HEK293 (cell line): ENCODE data around the gene MPV17.

Experiments
- CTCF ChIP-seq: fragments of 450-650 bp; formaldehyde crosslinking; IDR thresholded peaks from 2 replicates; pipeline ENCODE4 v1.5.1; 2016; ENCODE audit warnings: missing biosample characterization, missing genetic modification characterization
- HOXA7 ChIP-seq: sonication (generic); formaldehyde crosslinking; IDR thresholded peaks from 2 replicates; pipeline ENCODE4 v1.8.1; 2022; ENCODE audit warnings: missing genetic modification reagents, borderline replicate concordance
- KLF8 ChIP-seq: fragments of 450-650 bp; formaldehyde crosslinking; IDR thresholded peaks from 2 replicates; pipeline ENCODE4 v1.5.1; 2016; ENCODE audit warnings: missing biosample characterization, missing genetic modification characterization
- SP2 ChIP-seq: fragments of 450-650 bp; formaldehyde crosslinking; IDR thresholded peaks from 2 replicates; pipeline ENCODE4 v1.5.1; 2016; ENCODE audit warnings: missing biosample characterization, missing genetic modification characterization
- ZBTB11 ChIP-seq: fragments of 450-650 bp; formaldehyde crosslinking; conservative IDR thresholded peaks from 2 replicates; pipeline ENCODE4 v1.5.1; 2016; ENCODE audit warnings: low read depth, missing biosample characterization, missing genetic modification characterization
- ZNF274 ChIP-seq, 2 experiments: fragments of 200-500 bp in 1 of 2; fragments of 450-650 bp in 1 of 2; sonication (Bioruptor generic) in 1 of 2; formaldehyde crosslinking in 1 of 2; IDR thresholded peaks; 2 replicates each; pipeline versions ENCODE4 v1.5.1 to v1.6.1; 2014 to 2016; ENCODE audit warnings: borderline replicate concordance in 1 of 2, inconsistent platforms in 1 of 2, low read length in 1 of 2, missing biosample characterization in 1 of 2, missing genetic modification characterization in 1 of 2
- ZNF292 ChIP-seq: fragments of 450-650 bp; formaldehyde crosslinking; IDR thresholded peaks from 2 replicates; pipeline ENCODE4 v1.5.1; 2016; ENCODE audit warnings: low read depth, missing biosample characterization, missing genetic modification characterization, borderline replicate concordance
- ZNF311 ChIP-seq: fragments of 450-650 bp; formaldehyde crosslinking; IDR thresholded peaks from 2 replicates; pipeline ENCODE4 v1.5.1; 2017; ENCODE audit warnings: missing biosample characterization, missing genetic modification characterization, borderline replicate concordance
- ZNF423 ChIP-seq: fragments of 450-650 bp; formaldehyde crosslinking; IDR thresholded peaks from 2 replicates; pipeline ENCODE4 v1.5.1; 2016; ENCODE audit warnings: missing biosample characterization, missing genetic modification characterization
- ZNF670 ChIP-seq: fragments of 450-650 bp; formaldehyde crosslinking; IDR thresholded peaks from 2 replicates; pipeline ENCODE4 v1.5.1; 2016; ENCODE audit warnings: missing biosample characterization, missing genetic modification characterization, low read depth
- ZSCAN18 ChIP-seq: fragments of 450-650 bp; formaldehyde crosslinking; IDR thresholded peaks from 2 replicates; pipeline ENCODE4 v1.5.1; 2016; ENCODE audit warnings: missing biosample characterization, missing genetic modification characterization

- TF ChIP-seq KLF8 (no peak), ZNF292 (tag by site-specific recombination) (no peak), ZNF274 (IDR thresholded peaks at IDR 0.05; ENCODE audit: low read length) (no peak), ZNF274 (tag by site-specific recombination; IDR thresholded peaks at IDR 0.05; ENCODE audit: borderline replicate concordance) (no peak), CTCF (tag by site-specific recombination) (no peak), SP2 (no peak), ZSCAN18 (tag by site-specific recombination) (no peak), HOXA7 (CRISPR knock-in tag) (no peak), ZBTB11 (no peak), ZNF311 (tag by site-specific recombination) (no peak), ZNF670 (tag by site-specific recombination) (no peak), ZNF423 (tag by site-specific recombination) (no peak)
Measured at GRCh38 chr2:27294928-27295327, 28.0 kb downstream of the MPV17 start.
